SK-N-SH treated with all-trans-retinoic acid at 6 μM for 48 hours (cell line): ENCODE data around the gene HCFC1.

Source experiments
- ATAC-seq: fragments of 200-7000 bp; cut with Tn5 transposase; 3 replicates; pipeline ENCODE4 v1.9.1; 2020; ENCODE audit warnings: mild to moderate bottlenecking, moderate library complexity
- ARNTL ChIP-seq: fragments of 450-650 bp; formaldehyde crosslinking; IDR thresholded peaks from 2 replicates; pipeline ENCODE4 v1.5.0; 2020; ENCODE audit warnings: low read depth, mild to moderate bottlenecking, moderate library complexity, borderline replicate concordance
- BACH2 ChIP-seq: fragments of 250-450 bp; sonication (Bioruptor Pico); IDR thresholded peaks from 2 replicates; pipeline ENCODE4 v1.9.0; 2021; ENCODE audit warnings: mild to moderate bottlenecking, borderline replicate concordance
- GLIS3 ChIP-seq: fragments of 250-450 bp; sonication (Bioruptor Pico); IDR thresholded peaks from 2 replicates; pipeline ENCODE4 v1.5.0; 2020; ENCODE audit warnings: mild to moderate bottlenecking, moderate library complexity
- ISL1 ChIP-seq: fragments of 250-450 bp; sonication (Bioruptor Pico); IDR thresholded peaks from 2 replicates; pipeline ENCODE4 v2.1.2; 2022; ENCODE audit warnings: mild to moderate bottlenecking, moderate library complexity
- OSR1 ChIP-seq: fragments of 250-450 bp; sonication (Bioruptor Pico); IDR thresholded peaks from 2 replicates; pipeline ENCODE4 v1.8.0; 2022; ENCODE audit warnings: moderate library complexity, mild to moderate bottlenecking, inconsistent platforms
- PPARA ChIP-seq: fragments of 250-450 bp; sonication (Bioruptor Pico); IDR thresholded peaks from 2 replicates; pipeline ENCODE4 v1.5.0; 2020; ENCODE audit warnings: mild to moderate bottlenecking, borderline replicate concordance
- RARB ChIP-seq: fragments of 250-450 bp; sonication (Bioruptor Pico); IDR thresholded peaks from 2 replicates; pipeline ENCODE4 v1.8.0; 2021; ENCODE audit warnings: mild to moderate bottlenecking, moderate library complexity
- TOX ChIP-seq: fragments of 250-450 bp; sonication (Bioruptor Pico); IDR thresholded peaks from 2 replicates; pipeline ENCODE4 v1.8.0; 2021; ENCODE audit warnings: mild to moderate bottlenecking, moderate library complexity, borderline replicate concordance
- ZC3H10 ChIP-seq: fragments of 250-450 bp; sonication (Bioruptor Pico); IDR thresholded peaks from 2 replicates; pipeline ENCODE4 v1.5.1; 2021; ENCODE audit warnings: mild to moderate bottlenecking, moderate library complexity
- ZFP3 ChIP-seq: fragments of 250-450 bp; sonication (Bioruptor Pico); IDR thresholded peaks from 2 replicates; pipeline ENCODE4 v1.5.0; 2020; ENCODE audit warnings: mild to moderate bottlenecking, moderate library complexity
- ZFP30 ChIP-seq: fragments of 450-650 bp; formaldehyde crosslinking; IDR thresholded peaks from 2 replicates; pipeline ENCODE4 v1.5.0; 2022; ENCODE audit warnings: mild to moderate bottlenecking, moderate library complexity
- ZNF565 ChIP-seq: fragments of 450-650 bp; formaldehyde crosslinking; conservative IDR thresholded peaks from 2 replicates; pipeline ENCODE4 v1.5.0; 2020; ENCODE audit warnings: low read depth, mild to moderate bottlenecking, moderate library complexity
- ZNF70 ChIP-seq: fragments of 450-650 bp; formaldehyde crosslinking; IDR thresholded peaks from 2 replicates; pipeline ENCODE4 v1.5.0; 2020; ENCODE audit warnings: mild to moderate bottlenecking, moderate library complexity
- ZNF8 ChIP-seq: fragments of 450-650 bp; formaldehyde crosslinking; IDR thresholded peaks from 2 replicates; pipeline ENCODE4 v1.5.0; 2020; ENCODE audit warnings: mild to moderate bottlenecking, moderate library complexity
- TF ChIP-seq, protein P1 (sequence below): fragments of 250-450 bp; sonication (Bioruptor Pico); IDR thresholded peaks from 2 replicates; pipeline ENCODE4 v1.8.0; 2020; ENCODE audit warnings: mild to moderate bottlenecking, moderate library complexity, borderline replicate concordance
- TF ChIP-seq, protein P2 (sequence below): fragments of 250-450 bp; sonication (Bioruptor Pico); IDR thresholded peaks from 2 replicates; pipeline ENCODE4 v1.5.1; 2020; ENCODE audit warnings: low read depth, mild to moderate bottlenecking, moderate library complexity
- TF ChIP-seq, protein P3 (sequence below): fragments of 250-450 bp; sonication (Bioruptor Pico); IDR thresholded peaks from 2 replicates; pipeline ENCODE4 v1.5.1; 2021; ENCODE audit warnings: mild to moderate bottlenecking, moderate library complexity
- TF ChIP-seq, protein P4 (sequence below): fragments of 250-450 bp; sonication (Bioruptor Pico); IDR thresholded peaks from 2 replicates; pipeline ENCODE4 v1.5.0; 2020; ENCODE audit warnings: mild to moderate bottlenecking, moderate library complexity

The HCFC1 gene

DNA sequence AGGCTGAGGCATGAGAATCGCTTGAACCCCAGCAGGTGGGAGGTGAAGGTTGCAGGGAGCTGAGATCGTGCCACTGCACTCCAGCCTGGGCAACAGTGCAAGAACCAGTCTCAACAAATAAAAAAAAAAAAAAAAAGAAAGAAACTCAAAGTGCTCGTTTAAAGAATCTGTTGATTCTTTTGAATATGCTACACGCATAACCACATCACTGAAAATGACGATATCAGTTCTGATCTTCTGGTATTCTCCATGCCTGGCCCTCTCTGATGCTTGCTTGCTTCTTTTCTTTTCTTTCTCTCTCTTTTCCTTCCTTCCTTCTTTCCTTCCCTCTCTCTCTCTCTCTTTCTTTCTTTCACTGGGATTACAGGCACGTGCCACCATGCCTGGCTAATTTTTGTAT lies 59.8 kb downstream of the HCFC1 start:
- ATAC-seq = no peak
- TF ChIP-seq OSR1 (CRISPR knock-in tag) = no peak
- no peak for TF ChIP-seq ZNF70
- no peak for TF ChIP-seq RARB (CRISPR knock-in tag)
- TF ChIP-seq ZFP30 (CRISPR knock-in tag) = no peak
- TF ChIP-seq TOX (CRISPR knock-in tag) = no peak
- TF ChIP-seq, all 23 proteins: peak for 0

DNA sequence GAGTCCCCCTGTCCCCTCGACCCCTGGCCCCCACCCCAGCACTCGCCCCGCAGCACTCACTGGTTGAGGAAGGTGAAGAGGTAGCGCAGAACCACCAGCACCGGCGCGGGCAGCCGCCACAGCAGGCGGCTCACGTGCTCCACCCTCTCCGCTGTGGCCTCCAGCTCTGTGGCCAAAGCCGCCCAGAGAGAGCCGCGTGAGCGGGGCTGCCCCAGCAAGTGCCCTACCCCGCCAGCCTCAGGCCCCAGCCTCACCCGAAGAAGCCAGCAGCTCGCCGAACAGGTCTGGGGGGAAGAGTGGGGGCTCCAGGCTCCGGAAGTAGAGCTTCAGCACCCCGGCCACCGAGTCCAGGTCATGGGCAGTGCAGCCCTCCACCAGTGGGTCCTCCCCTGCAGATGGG lies 61.2 kb downstream of the HCFC1 start:
- ATAC-seq = no peak

DNA sequence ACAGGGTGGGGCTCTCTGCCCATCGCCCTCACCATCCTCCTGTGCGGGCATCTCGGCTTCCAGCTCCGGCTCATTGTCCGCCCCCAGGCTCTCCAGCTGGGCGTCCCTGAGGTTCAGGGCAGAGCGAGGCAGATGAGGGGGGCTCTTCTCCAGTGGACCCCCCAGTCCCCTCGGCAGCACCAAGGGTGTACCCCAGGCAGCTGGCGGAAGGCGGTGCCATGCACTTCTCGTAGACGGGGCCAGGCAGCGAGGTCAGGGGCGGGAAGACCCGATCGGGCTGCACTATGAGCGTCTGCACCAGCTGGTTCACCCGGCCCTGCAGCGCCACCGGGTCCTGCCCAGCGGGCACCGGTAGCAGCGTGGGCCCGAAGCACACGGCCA lies 61.6 kb downstream of the HCFC1 start:
- TF ChIP-seq, protein P1, sequence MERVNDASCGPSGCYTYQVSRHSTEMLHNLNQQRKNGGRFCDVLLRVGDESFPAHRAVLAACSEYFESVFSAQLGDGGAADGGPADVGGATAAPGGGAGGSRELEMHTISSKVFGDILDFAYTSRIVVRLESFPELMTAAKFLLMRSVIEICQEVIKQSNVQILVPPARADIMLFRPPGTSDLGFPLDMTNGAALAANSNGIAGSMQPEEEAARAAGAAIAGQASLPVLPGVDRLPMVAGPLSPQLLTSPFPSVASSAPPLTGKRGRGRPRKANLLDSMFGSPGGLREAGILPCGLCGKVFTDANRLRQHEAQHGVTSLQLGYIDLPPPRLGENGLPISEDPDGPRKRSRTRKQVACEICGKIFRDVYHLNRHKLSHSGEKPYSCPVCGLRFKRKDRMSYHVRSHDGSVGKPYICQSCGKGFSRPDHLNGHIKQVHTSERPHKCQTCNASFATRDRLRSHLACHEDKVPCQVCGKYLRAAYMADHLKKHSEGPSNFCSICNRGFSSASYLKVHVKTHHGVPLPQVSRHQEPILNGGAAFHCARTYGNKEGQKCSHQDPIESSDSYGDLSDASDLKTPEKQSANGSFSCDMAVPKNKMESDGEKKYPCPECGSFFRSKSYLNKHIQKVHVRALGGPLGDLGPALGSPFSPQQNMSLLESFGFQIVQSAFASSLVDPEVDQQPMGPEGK (CRISPR knock-in tag) = no peak
- TF ChIP-seq, all 23 proteins: peak for 0
- no peak for ATAC-seq

More for the DNA sequence above, 61.2 kb downstream of the HCFC1 start:
- TF ChIP-seq, protein P2, sequence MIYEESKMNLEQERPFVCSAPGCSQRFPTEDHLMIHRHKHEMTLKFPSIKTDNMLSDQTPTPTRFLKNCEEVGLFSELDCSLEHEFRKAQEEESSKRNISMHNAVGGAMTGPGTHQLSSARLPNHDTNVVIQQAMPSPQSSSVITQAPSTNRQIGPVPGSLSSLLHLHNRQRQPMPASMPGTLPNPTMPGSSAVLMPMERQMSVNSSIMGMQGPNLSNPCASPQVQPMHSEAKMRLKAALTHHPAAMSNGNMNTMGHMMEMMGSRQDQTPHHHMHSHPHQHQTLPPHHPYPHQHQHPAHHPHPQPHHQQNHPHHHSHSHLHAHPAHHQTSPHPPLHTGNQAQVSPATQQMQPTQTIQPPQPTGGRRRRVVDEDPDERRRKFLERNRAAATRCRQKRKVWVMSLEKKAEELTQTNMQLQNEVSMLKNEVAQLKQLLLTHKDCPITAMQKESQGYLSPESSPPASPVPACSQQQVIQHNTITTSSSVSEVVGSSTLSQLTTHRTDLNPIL = no peak
- TF ChIP-seq, protein P3, sequence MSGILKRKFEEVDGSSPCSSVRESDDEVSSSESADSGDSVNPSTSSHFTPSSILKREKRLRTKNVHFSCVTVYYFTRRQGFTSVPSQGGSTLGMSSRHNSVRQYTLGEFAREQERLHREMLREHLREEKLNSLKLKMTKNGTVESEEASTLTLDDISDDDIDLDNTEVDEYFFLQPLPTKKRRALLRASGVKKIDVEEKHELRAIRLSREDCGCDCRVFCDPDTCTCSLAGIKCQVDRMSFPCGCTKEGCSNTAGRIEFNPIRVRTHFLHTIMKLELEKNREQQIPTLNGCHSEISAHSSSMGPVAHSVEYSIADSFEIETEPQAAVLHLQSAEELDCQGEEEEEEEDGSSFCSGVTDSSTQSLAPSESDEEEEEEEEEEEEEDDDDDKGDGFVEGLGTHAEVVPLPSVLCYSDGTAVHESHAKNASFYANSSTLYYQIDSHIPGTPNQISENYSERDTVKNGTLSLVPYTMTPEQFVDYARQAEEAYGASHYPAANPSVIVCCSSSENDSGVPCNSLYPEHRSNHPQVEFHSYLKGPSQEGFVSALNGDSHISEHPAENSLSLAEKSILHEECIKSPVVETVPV (CRISPR knock-in tag) = no peak
- TF ChIP-seq PPARA (CRISPR knock-in tag) (no peak), RARB (CRISPR knock-in tag) (no peak), ARNTL (no peak), ZNF8 (CRISPR knock-in tag) (no peak), BACH2 (CRISPR knock-in tag) (no peak), ZC3H10 (no peak), ZNF70 (no peak), GLIS3 (no peak), ZNF565 (CRISPR knock-in tag) (no peak), ZFP3 (CRISPR knock-in tag) (no peak), ISL1 (CRISPR knock-in tag) (no peak)
- TF ChIP-seq, protein P1 (CRISPR knock-in tag) = no peak
- TF ChIP-seq, protein P4, sequence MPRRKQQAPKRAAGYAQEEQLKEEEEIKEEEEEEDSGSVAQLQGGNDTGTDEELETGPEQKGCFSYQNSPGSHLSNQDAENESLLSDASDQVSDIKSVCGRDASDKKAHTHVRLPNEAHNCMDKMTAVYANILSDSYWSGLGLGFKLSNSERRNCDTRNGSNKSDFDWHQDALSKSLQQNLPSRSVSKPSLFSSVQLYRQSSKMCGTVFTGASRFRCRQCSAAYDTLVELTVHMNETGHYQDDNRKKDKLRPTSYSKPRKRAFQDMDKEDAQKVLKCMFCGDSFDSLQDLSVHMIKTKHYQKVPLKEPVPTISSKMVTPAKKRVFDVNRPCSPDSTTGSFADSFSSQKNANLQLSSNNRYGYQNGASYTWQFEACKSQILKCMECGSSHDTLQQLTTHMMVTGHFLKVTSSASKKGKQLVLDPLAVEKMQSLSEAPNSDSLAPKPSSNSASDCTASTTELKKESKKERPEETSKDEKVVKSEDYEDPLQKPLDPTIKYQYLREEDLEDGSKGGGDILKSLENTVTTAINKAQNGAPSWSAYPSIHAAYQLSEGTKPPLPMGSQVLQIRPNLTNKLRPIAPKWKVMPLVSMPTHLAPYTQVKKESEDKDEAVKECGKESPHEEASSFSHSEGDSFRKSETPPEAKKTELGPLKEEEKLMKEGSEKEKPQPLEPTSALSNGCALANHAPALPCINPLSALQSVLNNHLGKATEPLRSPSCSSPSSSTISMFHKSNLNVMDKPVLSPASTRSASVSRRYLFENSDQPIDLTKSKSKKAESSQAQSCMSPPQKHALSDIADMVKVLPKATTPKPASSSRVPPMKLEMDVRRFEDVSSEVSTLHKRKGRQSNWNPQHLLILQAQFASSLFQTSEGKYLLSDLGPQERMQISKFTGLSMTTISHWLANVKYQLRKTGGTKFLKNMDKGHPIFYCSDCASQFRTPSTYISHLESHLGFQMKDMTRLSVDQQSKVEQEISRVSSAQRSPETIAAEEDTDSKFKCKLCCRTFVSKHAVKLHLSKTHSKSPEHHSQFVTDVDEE = no peak

DNA sequence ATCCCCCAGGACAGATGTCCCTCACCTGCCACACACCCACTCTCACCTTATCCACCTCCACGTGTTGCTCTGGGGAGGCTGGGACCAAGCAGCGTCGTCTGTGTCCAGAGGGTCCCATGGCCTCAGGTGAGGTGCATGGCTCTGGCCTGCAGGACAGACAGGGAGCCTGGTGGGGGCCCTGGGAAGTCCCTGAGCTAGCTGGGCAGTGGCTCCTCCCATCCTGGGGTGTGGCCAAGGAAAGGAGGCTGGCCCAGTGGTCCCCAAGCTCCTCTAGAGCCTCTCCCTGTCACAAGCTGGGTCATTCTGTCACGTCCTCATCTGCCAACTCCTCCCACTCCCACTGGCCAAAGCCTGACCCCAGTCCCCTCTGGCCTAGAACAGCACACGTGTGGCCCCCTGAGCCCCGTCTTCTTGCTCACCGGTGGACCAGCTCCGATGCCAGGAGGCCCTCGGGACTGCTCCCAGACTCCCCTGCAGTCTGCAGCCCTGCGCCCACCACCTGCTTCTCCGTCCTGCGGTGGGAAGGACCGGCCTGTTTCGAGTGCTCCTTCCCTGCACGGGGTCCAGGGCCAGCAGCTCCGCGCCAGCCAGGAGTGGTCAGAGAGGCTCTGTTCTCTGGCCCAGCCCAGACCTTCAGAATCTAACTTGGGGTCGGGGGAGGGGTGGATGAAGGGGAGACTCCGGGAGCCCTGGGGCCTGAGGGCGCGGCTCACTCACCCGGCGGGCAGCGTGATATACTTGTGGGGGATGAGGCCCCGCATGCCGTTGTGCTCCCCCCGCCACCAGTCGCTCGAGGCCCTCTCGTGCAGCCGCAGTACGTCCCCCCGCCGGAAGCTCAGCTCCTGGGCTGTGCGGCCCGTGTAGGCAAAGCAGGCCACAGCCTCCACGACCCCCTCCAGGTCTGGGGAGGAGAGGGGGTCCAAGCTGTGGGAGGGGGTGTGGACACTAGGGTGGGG lies 62.3 kb downstream of the HCFC1 start:
- TF ChIP-seq RARB (CRISPR knock-in tag) (no peak), ZFP30 (CRISPR knock-in tag) (no peak), TOX (CRISPR knock-in tag) (no peak), GLIS3 (no peak), ARNTL (no peak), PPARA (CRISPR knock-in tag) (no peak), ZNF565 (CRISPR knock-in tag) (no peak)
- TF ChIP-seq, all 23 proteins: peak for 0
- ATAC-seq = peak; percentile 29
